Karpas-422 (cell line): ENCODE results near the gene ACOX3. TPM values are rescaled to one million over a fixed set of nuclear protein-coding genes. Genes with fewer than 3 reads are reported as not detected.

Experiments used
- DNase-seq: peaks from one replicate; pipeline ENCODE4 v3.0.0-alpha.2; 2015
- H2AFZ ChIP-seq: fragments of 200-600 bp; sonication (generic); 2 replicates; pipeline ENCODE4 v1.6.1; 2014; ENCODE audit warnings: antibody characterized with exemption, low read length, mixed read lengths
- H3K27ac ChIP-seq: fragments of 200-600 bp; sonication (generic); 2 replicates; pipeline ENCODE4 v1.5.1; 2014; ENCODE audit warnings: mild to moderate bottlenecking, low read length, moderate library complexity
- H3K27me3 ChIP-seq: fragments of 200-600 bp; sonication (generic); 2 replicates; pipeline ENCODE4 v1.6.1; 2014; ENCODE audit warnings: low read length, mixed read lengths
- H3K36me3 ChIP-seq: fragments of 200-600 bp; sonication (generic); 2 replicates; pipeline ENCODE4 v1.6.1; 2014; ENCODE audit warnings: low read length, mixed read lengths; ENCODE audit not compliant: insufficient read depth
- H3K4me1 ChIP-seq: fragments of 200-600 bp; sonication (generic); 2 replicates; pipeline ENCODE4 v1.6.1; 2014; ENCODE audit warnings: mild to moderate bottlenecking, low read length, mixed read lengths
- H3K4me2 ChIP-seq: fragments of 200-600 bp; sonication (generic); 2 replicates; pipeline ENCODE4 v1.6.1; 2014; ENCODE audit warnings: low read length, low read depth, mild to moderate bottlenecking; ENCODE audit not compliant: poor library complexity, severe bottlenecking
- H3K4me3 ChIP-seq: fragments of 200-600 bp; sonication (generic); 2 replicates; pipeline ENCODE4 v1.5.1; 2014; ENCODE audit warnings: mild to moderate bottlenecking, antibody characterized with exemption, low read length, mixed read lengths
- H3K79me2 ChIP-seq: fragments of 200-600 bp; sonication (generic); 2 replicates; pipeline ENCODE4 v1.6.1; 2014; ENCODE audit warnings: mild to moderate bottlenecking, low read length, mixed read lengths
- H3K9ac ChIP-seq: fragments of 200-600 bp; sonication (generic); 2 replicates; pipeline ENCODE4 v1.6.0; 2014; ENCODE audit warnings: low read length
- H3K9me2 ChIP-seq: fragments of 200-600 bp; sonication (generic), shearing (Covaris generic); replicated peaks from 2 replicates; pipeline ENCODE4 v1.6.0; 2014; ENCODE audit warnings: mild to moderate bottlenecking, low read length, moderate library complexity; ENCODE audit not compliant: insufficient read depth
- H3K9me3 ChIP-seq: fragments of 300-700, 200-600 bp; sonication (generic); 2 replicates; pipeline ENCODE4 v1.6.1; 2014; ENCODE audit warnings: low read length, mixed read lengths
- H4K20me1 ChIP-seq: fragments of 200-600 bp; sonication (generic); 2 replicates; pipeline ENCODE4 v1.6.1; 2014; ENCODE audit warnings: mild to moderate bottlenecking, antibody characterized with exemption, low read length, low read depth; ENCODE audit not compliant: insufficient read depth
- total RNA-seq: library from RNA; depleted of rRNA; stranded (reverse); fragments of >200 nt; shearing (Covaris generic); gene quantifications from 2 replicates; pipeline ENCODE4 v1.2.3, GENCODE V29; 2014; ENCODE audit warnings: low replicate concordance

The ACOX3 gene
- total RNA-seq, 1 experiment from 2014 or later: 17.6 TPM

- no peak overlapping the region for H3K27ac ChIP-seq
- no peaks in the 10 kb centered on the region for H3K79me2 ChIP-seq
- no peak overlapping the region for H3K9ac ChIP-seq
- no peak for DNase-seq
- no peak overlapping the region for H3K4me2 ChIP-seq
- no peaks in the 10 kb centered on the region for H4K20me1 ChIP-seq
- H3K4me1 ChIP-seq: no peaks in the 10 kb centered on the region
- no peaks in the 10 kb centered on the region for H3K36me3 ChIP-seq
- H3K9me3 ChIP-seq: no peaks in the 10 kb centered on the region
- no peak overlapping the region for H2AFZ ChIP-seq
- H3K4me3 ChIP-seq: no peak overlapping the region
- no peaks in the 10 kb centered on the region for H3K27me3 ChIP-seq
- H3K9me2 ChIP-seq: no peaks in the 10 kb centered on the region
Observed at GRCh38 chr4:8329560-8329858, 111.0 kb downstream of the ACOX3 start.

- Histone ChIP-seq H3K79me2 (no peaks in the 10 kb centered on the region), H3K9ac (no peak overlapping the region), H4K20me1 (no peaks in the 10 kb centered on the region), H3K4me3 (no peak overlapping the region), H3K27ac (no peak overlapping the region), H3K4me1 (no peaks in the 10 kb centered on the region), H2AFZ (no peak overlapping the region), H3K9me3 (no peaks in the 10 kb centered on the region), H3K27me3 (no peaks in the 10 kb centered on the region), H3K9me2 (no peaks in the 10 kb centered on the region), H3K36me3 (no peaks in the 10 kb centered on the region), H3K4me2 (no peak overlapping the region)
- DNase-seq: no peak
Observed at GRCh38 chr4:8328866-8329559, 111.5 kb downstream of the ACOX3 start.

DNA sequence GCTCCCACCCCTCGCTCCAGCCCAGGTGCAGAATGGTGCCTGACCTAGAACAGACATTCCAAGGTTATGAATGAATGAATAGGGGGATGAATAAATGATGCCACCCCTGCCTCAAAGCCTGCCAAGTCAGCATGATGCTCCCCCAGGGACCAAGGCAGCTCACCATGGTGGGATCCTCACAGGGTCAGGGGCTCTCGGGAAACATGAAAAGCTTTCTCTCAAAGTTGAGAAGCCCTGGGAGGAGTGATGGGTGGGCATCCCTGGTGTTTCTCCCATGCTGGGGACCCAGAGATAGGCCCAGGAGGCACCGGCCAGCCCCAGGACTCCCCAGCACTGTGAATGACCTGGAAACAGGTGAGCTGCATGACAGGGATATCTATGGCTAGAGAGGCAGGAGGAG, 112.1 kb downstream of the ACOX3 start:
- DNase-seq: no peak
- H2AFZ ChIP-seq: no peak overlapping the region
- H4K20me1 ChIP-seq: no peaks in the 10 kb centered on the region
- H3K4me3 ChIP-seq: no peak overlapping the region
- no peak overlapping the region for H3K4me2 ChIP-seq
- H3K79me2 ChIP-seq: no peaks in the 10 kb centered on the region
- no peaks in the 10 kb centered on the region for H3K9me3 ChIP-seq
- no peak overlapping the region for H3K9ac ChIP-seq
- no peaks in the 10 kb centered on the region for H3K36me3 ChIP-seq
- no peaks in the 10 kb centered on the region for H3K27me3 ChIP-seq
- no peaks in the 10 kb centered on the region for H3K9me2 ChIP-seq
- no peak overlapping the region for H3K27ac ChIP-seq
- no peaks in the 10 kb centered on the region for H3K4me1 ChIP-seq

- no peak for DNase-seq
Observed at GRCh38 chr4:8326206-8326605, 114.3 kb downstream of the ACOX3 start.

DNA sequence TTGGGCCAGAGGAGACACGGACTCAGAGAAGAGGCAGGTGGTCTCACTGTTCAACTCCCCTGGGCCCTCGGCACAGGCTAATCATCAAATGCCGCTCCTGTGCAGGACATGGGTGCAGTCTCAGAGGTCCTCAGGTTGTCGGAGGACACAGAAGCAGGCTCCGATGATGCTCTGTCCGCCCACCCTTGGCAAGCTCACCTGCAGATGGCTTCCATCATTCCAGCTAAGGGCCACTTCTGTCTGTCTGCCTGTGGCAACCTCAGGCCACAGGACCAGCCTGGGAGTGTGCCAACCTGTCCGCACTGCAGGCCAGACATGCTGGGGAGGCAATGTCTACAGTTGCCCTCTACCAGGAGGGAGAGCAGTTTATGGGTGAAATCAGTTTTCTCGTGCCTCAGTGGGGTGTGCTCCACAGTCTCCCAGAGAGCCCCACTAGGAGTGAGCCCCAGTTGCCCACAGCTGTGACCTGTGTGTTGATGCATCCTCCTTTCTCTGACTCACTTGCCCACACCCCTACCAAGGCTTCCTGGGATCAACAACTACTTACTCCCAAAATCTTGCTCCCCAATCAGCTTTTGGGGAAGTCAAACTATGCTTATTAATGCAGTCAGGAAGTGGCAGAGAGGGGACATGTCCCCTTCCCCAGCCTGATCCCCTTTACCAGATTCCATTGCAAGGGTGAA, 115.1 kb downstream of the ACOX3 start:
- Histone ChIP-seq H3K9me3 (no peaks in the 10 kb centered on the region), H3K79me2 (no peaks in the 10 kb centered on the region), H3K4me1 (no peaks in the 10 kb centered on the region), H3K27ac (no peak overlapping the region), H3K9me2 (no peaks in the 10 kb centered on the region), H3K4me2 (no peak overlapping the region), H3K9ac (no peak overlapping the region), H3K4me3 (no peak overlapping the region), H3K36me3 (no peaks in the 10 kb centered on the region), H4K20me1 (no peaks in the 10 kb centered on the region), H3K27me3 (no peaks in the 10 kb centered on the region), H2AFZ (no peak overlapping the region)
- DNase-seq: no peak

More at GRCh38 chr4:8326206-8326605, 114.3 kb downstream of the ACOX3 start:
- H2AFZ ChIP-seq: no peak overlapping the region
- no peaks in the 10 kb centered on the region for H3K9me2 ChIP-seq
- no peak overlapping the region for H3K4me3 ChIP-seq
- H3K9ac ChIP-seq: no peak overlapping the region
- H4K20me1 ChIP-seq: no peaks in the 10 kb centered on the region
- no peak overlapping the region for H3K4me2 ChIP-seq
- no peaks in the 10 kb centered on the region for H3K4me1 ChIP-seq
- no peaks in the 10 kb centered on the region for H3K9me3 ChIP-seq
- no peaks in the 10 kb centered on the region for H3K36me3 ChIP-seq
- no peak overlapping the region for H3K27ac ChIP-seq
- H3K79me2 ChIP-seq: no peaks in the 10 kb centered on the region
- no peaks in the 10 kb centered on the region for H3K27me3 ChIP-seq

DNA sequence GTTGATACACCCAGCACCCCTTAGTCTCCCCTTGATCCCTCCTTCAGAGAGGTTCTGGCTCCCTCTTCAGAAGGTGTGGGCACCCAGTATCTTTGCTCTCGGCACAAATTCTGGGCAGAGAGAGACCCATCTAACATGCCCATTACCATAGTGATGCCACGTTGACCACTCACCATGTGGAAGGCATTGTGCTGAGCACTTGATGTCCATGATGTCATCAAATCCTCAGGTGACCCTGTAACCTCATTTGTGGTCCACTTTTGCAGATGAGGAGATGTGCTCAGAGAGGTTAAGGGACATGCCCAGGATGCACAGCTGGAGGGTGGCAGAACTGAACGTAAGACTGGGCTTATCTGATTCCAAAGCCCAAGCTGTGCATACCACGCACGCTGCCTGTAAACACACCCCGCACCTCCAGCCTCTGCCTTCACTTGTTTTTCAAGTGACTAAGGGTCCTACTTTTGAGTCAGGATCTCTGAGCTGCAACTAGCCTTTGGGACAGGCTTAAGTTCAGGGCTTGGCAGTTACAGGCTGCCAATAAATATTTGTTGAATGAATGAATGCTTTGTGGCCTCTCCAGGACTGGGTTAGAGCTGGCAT, 115.8 kb downstream of the ACOX3 start:
- no peaks in the 10 kb centered on the region for H3K9me2 ChIP-seq

GRCh38 chr4:8323947-8324555, 116.5 kb downstream of the ACOX3 start:
- Histone ChIP-seq H3K79me2 (no peaks in the 10 kb centered on the region), H3K4me1 (no peaks in the 10 kb centered on the region), H3K4me2 (no peak overlapping the region), H4K20me1 (no peaks in the 10 kb centered on the region), H2AFZ (no peak overlapping the region), H3K27ac (no peak overlapping the region), H3K4me3 (no peak overlapping the region), H3K36me3 (no peaks in the 10 kb centered on the region), H3K27me3 (no peaks in the 10 kb centered on the region), H3K9ac (no peak overlapping the region), H3K9me3 (no peaks in the 10 kb centered on the region), H3K9me2 (no peaks in the 10 kb centered on the region)
- no peak for DNase-seq

More for the DNA sequence above, 115.8 kb downstream of the ACOX3 start:
- Histone ChIP-seq H3K79me2 (no peaks in the 10 kb centered on the region), H3K36me3 (no peaks in the 10 kb centered on the region), H2AFZ (no peak overlapping the region), H3K4me3 (no peak overlapping the region), H3K27ac (no peak overlapping the region), H3K4me1 (no peaks in the 10 kb centered on the region), H3K4me2 (no peak overlapping the region), H3K9ac (no peak overlapping the region), H3K9me3 (no peaks in the 10 kb centered on the region), H3K27me3 (no peaks in the 10 kb centered on the region), H4K20me1 (no peaks in the 10 kb centered on the region)
- no peak for DNase-seq
